Pancreas (tissue), 10 donors: ENCODE results near the gene FMNL3. TPM values are rescaled to one million over a fixed set of nuclear protein-coding genes. Genes with fewer than 3 reads are reported as not detected.
A peak's percentile ranks its signal among the peaks of the same experiment; 100 is the strongest.

Source experiments
- ATAC-seq, 4 donors: fragments of 200-7000 bp; cut with Tn5 transposase; one replicate each; pipeline versions ENCODE4 v1.8.0 to v1.9.1; 2020; ENCODE audit warnings: mild to moderate bottlenecking in 4 of 4, moderate library complexity in 4 of 4
- DNase-seq, 6 donors: peaks; one replicate each; pipeline ENCODE4 v3.0.0-alpha.2; 2020
- FAIRE-seq: peaks from 2 replicates; lab custom pipeline; 2012; peaks lifted over from hg19 to GRCh38; lab: Jason Lieb, UNC
- H3K27ac ChIP-seq, 4 donors: fragments of 200-600 bp; sonication (generic); 1 replicate in 3 of 4; 2 replicates in 1 of 4; pipeline versions ENCODE4 v1.5.0 to v1.8.0; 2020
- H3K27me3 ChIP-seq, 4 donors: fragments of 200-600 bp; one replicate each; pipeline ENCODE4 v1.8.0; 2021
- H3K36me3 ChIP-seq, 3 donors: fragments of 200-600 bp; sonication (generic) in 1 of 3; one replicate each; pipeline versions ENCODE4 v1.5.0 to v1.8.0; 2020 to 2021
- H3K4me1 ChIP-seq, 3 donors: fragments of 200-600 bp; one replicate each; pipeline ENCODE4 v1.8.0; 2021
- H3K4me3 ChIP-seq, 4 donors: fragments of 200-600 bp; sonication (generic) in 2 of 4; one replicate each; pipeline versions ENCODE4 v1.5.0 to v1.8.0; 2020 to 2021
- H3K9me3 ChIP-seq, 4 donors: fragments of 200-600 bp; one replicate each; pipeline ENCODE4 v1.8.0; 2021
- WGBS, 2 donors: extraction: QIAGEN DNeasy Blood & Tissue Kit; methylation state at CpG; one replicate each; pipeline ENCODE4 v1.1.7; 2013; 5-methylcytosine and 5-hydroxymethylcytosine counted together
- intact Hi-C, 3 donors: fragments of 100-400 bp; cut with DNase I; formaldehyde crosslinking; loops; one replicate each; pipeline versions ENCODE4 v1.11.1 to v1.14.2; 2022
- polyA plus RNA-seq, 2 donors: library from polyadenylated mRNA; stranded (reverse); fragments of 200-250 nt; gene quantifications; one replicate each; pipeline ENCODE4 v1.2.3, GENCODE V29; 2013
- total RNA-seq, 6 donors: library from RNA; stranded (reverse); fragmentation: NEBNext Ultra II Directional in 4 of 6; extraction: Animal tissue kit (Norgen Biotek cat#: 25700) in 4 of 6; gene quantifications; one replicate each; pipeline versions ENCODE4 v1.2.1 to v1.2.4, GENCODE V29; 2021 to 2023
- TF ChIP-seq, protein P1 (sequence below), 4 donors: fragments of 200-600 bp; sonication (generic) in 3 of 4; IDR thresholded peaks; one replicate each; pipeline versions ENCODE4 v1.5.0 to v1.8.0; 2021; ENCODE audit warnings: antibody characterized with exemption in 4 of 4
- donor health status: healthy with polysubstance abuse.
- donor health status: DM: no; HTN: no; CAD: no; lungs with moderate emphysema.
- donor health status: DM: no; HTN: no; CAD: no.
- donor health status: control.
- donor health status: control.
- donor health status: Bipolar disorder and iron deficiency.
- donor health status: DM: yes; HTN: yes; CAD: no.
- donor health status: DM: no; HTN: no; CAD: no.
- donor health status: DM: no; HTN: no; CAD: no.
- donor health status: DM: yes; HTN: yes; CAD: no.

The FMNL3 gene, protein sequence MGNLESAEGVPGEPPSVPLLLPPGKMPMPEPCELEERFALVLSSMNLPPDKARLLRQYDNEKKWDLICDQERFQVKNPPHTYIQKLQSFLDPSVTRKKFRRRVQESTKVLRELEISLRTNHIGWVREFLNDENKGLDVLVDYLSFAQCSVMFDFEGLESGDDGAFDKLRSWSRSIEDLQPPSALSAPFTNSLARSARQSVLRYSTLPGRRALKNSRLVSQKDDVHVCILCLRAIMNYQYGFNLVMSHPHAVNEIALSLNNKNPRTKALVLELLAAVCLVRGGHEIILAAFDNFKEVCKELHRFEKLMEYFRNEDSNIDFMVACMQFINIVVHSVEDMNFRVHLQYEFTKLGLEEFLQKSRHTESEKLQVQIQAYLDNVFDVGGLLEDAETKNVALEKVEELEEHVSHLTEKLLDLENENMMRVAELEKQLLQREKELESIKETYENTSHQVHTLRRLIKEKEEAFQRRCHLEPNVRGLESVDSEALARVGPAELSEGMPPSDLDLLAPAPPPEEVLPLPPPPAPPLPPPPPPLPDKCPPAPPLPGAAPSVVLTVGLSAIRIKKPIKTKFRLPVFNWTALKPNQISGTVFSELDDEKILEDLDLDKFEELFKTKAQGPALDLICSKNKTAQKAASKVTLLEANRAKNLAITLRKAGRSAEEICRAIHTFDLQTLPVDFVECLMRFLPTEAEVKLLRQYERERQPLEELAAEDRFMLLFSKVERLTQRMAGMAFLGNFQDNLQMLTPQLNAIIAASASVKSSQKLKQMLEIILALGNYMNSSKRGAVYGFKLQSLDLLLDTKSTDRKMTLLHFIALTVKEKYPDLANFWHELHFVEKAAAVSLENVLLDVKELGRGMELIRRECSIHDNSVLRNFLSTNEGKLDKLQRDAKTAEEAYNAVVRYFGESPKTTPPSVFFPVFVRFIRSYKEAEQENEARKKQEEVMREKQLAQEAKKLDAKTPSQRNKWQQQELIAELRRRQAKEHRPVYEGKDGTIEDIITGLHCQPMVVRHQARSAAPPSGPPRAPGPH
- 10 to 100 TPM in 1 of 6 donors, 1 to 10 TPM in 5; 1.8 to 13.5 (median 2.7) TPM for total RNA-seq
- 1 to 10 TPM; 2.9 to 3.1 TPM for polyA plus RNA-seq

DNA sequence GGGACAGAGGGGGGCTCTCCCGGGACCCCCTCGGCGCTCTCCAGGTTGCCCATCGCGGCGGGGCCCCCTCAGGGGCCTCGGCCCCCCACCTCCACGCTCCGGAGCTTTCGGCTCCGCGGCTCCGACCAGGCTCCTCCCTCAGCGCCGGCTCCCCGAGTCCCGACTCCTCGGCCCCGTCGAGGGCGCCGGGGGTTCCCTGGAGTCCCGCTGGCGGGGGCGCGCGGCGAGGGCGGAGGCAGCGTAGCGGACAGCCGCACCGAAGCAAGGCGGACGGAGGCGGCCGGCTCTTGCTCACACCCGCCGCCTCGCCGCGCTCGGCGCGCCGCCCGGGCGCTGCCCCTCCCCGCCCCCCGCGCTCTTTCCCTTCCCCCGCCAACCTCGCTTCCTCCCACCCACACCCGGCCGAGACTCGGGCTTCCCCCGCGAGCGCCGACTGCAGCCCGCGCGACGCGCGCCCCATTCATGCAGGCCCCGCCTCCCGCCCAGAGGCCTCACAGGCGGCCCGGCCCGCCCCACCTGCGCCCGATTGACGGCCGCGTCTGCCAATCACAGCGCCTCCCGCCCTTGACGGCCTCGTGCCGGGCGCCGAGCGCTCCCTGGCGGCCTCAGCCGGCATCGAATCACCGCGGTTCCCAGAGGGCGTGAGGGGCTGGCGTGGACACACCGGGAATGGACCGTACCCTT, at the start of gene FMNL3:
FMNL3 (minus strand) TSS at position 278 of the 684 bp plus-strand sequence; CDS start at position 53, 225 bp downstream.
- intact Hi-C loops: loop anchor here (5.0 to 10.0 kb wide), 2 partner anchors 60 to 62 kb away; no protein-coding TSS in a partner anchor
- Histone ChIP-seq H3K27ac (peak within 1 kb of the TSS in 3 of 4 donors; percentile 33 to 68 (median 55)), H3K27me3 (peaks cover 0 to 7% (median 3%) of the 10 kb centered on the region in 4 donors), H3K36me3 (no peaks in the 10 kb centered on the region), H3K9me3 (no peaks in the 10 kb centered on the region), H3K4me1 (no peaks in the 10 kb centered on the region), H3K4me3 (peak within 1 kb of the TSS; percentile 35 to 86 (median 53))
- TF ChIP-seq, protein P1, sequence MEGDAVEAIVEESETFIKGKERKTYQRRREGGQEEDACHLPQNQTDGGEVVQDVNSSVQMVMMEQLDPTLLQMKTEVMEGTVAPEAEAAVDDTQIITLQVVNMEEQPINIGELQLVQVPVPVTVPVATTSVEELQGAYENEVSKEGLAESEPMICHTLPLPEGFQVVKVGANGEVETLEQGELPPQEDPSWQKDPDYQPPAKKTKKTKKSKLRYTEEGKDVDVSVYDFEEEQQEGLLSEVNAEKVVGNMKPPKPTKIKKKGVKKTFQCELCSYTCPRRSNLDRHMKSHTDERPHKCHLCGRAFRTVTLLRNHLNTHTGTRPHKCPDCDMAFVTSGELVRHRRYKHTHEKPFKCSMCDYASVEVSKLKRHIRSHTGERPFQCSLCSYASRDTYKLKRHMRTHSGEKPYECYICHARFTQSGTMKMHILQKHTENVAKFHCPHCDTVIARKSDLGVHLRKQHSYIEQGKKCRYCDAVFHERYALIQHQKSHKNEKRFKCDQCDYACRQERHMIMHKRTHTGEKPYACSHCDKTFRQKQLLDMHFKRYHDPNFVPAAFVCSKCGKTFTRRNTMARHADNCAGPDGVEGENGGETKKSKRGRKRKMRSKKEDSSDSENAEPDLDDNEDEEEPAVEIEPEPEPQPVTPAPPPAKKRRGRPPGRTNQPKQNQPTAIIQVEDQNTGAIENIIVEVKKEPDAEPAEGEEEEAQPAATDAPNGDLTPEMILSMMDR (IDR thresholded peaks at IDR 0.05): peak; percentile 91 to 94 (median 93)
- FAIRE-seq (no peak), ATAC-seq (peak; percentile 99 to 100 (median 100)), DNase-seq (peak; percentile 95 to 100 (median 98))
- 1% methylated on average over 45 to 93 of the region's 93 CpGs for WGBS, 2 donors

DNA sequence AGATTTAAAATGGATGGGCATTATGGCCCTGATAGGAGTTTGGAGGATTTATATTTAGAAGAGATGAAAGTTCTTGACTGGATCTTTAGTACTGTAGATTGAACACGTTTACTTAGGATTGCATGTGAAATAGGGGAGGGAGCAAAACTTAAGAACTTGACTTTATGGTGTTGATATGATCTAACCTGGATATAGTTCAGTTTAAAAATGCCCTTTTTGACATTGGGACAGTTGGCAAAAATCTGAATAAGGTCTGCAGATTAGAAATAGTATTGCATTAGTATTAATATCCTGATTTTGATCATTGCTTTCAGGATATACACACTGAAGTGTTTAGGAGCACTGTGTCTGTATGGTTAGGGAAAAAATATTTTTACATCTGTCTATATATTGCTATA, 43.8 kb upstream of the FMNL3 start:
- no peaks in the 10 kb centered on the region for H3K9me3 ChIP-seq
- peaks cover 0 to 29% (median 25%) of the 10 kb centered on the region in 3 donors for H3K36me3 ChIP-seq
- 20 to 23% methylated on average over 1 of the region's 1 CpG for WGBS, 2 donors
- peaks cover 0 to 35% (median 33%) of the 10 kb centered on the region in 3 donors for H3K4me1 ChIP-seq
- no peak overlapping the region for H3K4me3 ChIP-seq
- intact Hi-C loops: no loop called here
- H3K27me3 ChIP-seq: no peaks in the 10 kb centered on the region
- DNase-seq (no peak), ATAC-seq (no peak), FAIRE-seq (no peak)
- no peak overlapping the region for H3K27ac ChIP-seq
- TF ChIP-seq, protein P1 (IDR thresholded peaks at IDR 0.05): no peak

DNA sequence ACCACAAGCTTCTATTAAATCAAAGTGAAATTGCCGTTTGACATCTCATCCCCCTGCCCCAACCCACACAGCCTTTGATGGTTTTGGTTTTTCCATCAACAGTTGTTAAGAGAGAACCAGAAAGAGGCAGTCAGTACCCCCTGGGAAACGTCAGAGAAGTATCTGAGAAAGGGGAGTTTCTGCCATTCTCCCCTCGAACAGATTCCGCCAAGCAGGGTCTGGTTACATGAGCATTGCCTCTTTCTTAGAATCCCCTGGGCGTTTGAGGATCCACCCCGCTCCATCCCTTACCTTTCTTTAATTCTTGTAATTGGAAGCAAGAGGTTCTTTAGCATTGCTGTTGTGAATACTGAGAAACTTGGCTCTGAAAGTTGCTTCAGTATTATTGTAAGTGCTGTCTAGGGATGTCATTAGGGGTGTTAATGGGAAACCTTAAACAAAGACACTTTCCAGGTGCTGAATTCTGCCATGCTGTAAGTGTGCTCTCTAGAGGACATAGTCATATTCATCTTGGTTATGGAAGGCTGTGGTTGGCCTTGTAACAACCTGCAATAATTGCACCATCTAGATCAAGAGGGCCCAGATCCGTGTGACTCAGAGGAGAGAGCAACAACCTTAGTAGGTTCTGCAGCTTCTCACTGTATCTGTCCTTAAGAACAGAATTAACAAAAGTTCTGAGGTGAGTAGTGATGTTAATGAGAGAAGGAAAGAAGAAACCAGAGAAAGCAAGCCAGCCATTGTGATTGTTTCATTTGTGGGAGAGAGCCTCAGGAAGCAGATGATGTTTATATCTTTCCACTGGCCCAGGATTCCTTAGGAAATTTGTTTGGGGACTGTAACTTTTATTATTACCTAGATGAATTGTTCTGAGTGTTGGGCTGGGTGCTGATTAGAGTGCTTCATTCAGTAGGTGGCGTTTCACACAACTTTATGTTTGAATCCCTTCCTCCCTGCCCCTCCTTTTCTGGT, 43.1 kb upstream of the FMNL3 start:
- H3K36me3 ChIP-seq: peaks cover 0 to 22% (median 19%) of the 10 kb centered on the region in 3 donors
- WGBS, 2 donors: 67 to 73% methylated on average over 8 of the region's 8 CpGs
- peaks cover 4 to 35% (median 33%) of the 10 kb centered on the region in 3 donors for H3K4me1 ChIP-seq
- intact Hi-C loops: no loop called here
- no peak overlapping the region for H3K27ac ChIP-seq
- no peak for FAIRE-seq
- H3K4me3 ChIP-seq: no peak overlapping the region
- H3K9me3 ChIP-seq: no peaks in the 10 kb centered on the region
- TF ChIP-seq, protein P1 (IDR thresholded peaks at IDR 0.05): no peak
- peak in 1 of 6 donors; percentile 24 for DNase-seq
- peak; percentile 22 to 50 (median 38) for ATAC-seq
- H3K27me3 ChIP-seq: no peaks in the 10 kb centered on the region
